Inferior parietal cortex (tissue), 1 donor: ENCODE data around the gene RPS6KA2.
A peak's percentile ranks its signal among the peaks of the same experiment; 100 is the strongest.
"Not testable (repeated sequence)": the region's sequence is repeated elsewhere in the genome, so short reads cannot be mapped to it uniquely, and the experiment has no call there.

Source experiments
- DNase-seq: peaks from one replicate; pipeline ENCODE4 v3.0.0-alpha.2; 2016; ENCODE audit errors: extremely low spot score

The RPS6KA2 gene

DNA sequence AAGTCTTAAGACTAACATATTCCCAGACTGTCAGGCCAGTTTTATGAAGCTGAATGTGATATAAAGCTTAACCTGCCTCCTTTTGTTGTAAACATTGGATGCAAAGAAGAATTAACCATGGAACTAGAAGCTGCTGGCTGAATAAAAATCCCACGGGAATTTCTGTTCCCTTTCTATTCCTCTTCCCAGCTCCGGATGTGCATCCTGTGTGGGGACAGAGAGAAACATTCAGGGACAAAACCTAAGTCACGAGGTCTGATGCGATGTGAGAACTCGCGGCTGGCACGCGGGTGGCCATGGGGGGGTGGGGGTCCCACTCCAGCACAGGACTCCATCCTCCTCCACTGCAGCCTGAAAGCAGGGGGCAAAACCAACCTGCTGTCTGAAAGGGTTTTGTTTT lies 72.7 kb downstream of the RPS6KA2 start:
- no peak for DNase-seq

DNA sequence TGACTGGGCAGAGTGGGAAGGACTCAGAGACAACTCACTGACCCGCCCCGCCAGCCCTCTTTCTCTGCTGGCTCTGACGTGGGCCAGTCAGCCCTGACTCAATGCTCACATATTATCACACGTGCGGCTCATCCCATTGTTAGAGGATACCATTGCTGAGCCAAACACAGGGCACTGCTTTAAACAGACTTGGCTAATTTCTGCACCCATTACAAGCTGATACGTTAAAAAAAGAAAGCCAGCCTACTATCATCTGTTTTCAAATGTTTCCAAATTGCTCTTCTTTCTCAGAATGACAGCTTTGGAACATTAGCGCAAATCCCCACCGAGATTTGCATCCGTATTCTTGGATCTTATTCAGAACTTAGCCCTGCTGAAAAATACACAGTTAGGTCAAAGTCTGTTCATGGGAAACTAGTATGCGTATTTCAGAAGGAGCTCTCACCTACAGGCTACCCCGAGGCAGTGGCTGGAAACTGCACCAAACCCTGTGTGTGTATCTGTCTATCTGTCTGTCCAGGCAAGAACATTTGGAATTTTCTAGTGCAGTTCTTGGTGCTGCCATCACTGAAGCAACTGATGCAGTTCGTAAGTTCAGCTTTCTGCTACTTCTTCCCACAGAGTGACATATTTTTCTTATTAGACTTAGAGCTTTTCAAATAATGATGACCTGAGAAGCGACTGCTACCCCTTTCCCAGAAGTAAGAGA lies 73.3 kb downstream of the RPS6KA2 start:
- DNase-seq, result peak; percentile 55

DNA sequence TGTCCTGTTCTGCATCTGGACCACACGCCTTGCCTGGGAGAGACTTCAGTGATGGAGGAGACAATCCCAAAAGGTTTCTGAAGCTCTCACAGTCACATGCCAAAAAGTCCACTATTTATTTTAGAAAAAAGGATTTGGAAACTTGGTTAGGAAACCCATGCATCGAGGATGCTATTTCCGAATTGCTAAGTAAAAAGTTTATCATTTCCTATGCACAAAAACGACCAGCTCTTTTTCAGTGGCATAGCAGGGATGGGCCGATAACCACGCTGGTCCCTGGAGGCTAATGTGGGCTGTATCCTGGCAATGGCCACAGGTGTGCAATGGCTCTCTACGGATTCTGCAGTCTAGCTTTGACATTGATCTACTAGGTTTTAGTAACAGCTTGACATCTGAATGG lies 74.5 kb downstream of the RPS6KA2 start:
- DNase-seq, result no peak

DNA sequence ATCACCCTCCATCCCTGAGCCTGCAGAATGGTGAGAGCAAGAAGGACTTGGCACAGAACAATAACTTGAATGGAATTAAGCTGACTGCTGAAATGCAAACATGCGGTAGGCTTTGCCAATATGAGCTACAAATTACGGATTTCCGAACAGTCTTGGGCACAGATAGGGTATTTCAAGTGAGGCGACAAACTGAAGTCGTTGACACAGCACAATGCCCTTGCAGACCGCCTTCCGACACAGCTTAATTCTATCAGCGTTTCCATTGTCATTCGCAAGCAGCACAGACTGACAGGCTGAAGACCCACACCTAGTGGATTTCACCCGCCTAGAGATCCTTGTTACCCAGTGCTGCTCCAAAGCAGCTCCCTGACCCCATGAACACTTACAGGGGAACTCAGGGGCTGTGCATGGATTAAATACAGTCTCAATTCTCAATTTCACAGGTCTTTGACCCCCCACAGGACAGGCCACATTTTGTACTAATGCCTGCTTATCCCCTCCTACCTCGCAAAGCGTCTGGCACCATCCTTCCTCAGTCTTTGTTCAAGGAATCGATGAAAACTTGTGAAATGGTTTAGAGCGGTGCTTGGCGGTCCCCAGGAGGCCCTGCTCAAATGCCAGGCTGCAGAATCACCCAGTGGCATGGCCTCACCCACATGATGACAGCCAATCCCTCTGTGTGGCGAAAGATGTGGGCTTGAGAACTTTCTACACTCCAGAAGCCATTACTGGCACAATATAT lies 75.1 kb downstream of the RPS6KA2 start:
- no peak for DNase-seq

DNA sequence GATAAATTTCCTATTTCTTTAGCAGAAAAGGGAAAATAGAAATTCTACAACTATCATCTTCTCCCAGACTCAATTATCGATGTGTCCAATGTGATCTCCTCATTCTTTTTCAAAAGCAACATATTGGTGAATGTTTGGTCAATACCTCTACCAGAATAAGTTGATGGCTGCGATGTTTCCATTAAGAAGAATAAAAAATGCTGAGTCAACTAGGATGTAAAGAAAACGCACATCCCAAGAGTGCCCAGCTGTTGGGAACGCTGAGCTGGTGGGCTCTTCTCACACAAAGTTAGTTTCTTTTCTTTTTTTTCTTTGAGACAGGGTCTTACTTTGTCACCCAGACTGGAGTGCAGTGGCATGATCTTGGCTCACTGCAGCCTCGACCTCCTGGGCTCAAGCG lies 80.4 kb downstream of the RPS6KA2 start:
- DNase-seq, result no peak

DNA sequence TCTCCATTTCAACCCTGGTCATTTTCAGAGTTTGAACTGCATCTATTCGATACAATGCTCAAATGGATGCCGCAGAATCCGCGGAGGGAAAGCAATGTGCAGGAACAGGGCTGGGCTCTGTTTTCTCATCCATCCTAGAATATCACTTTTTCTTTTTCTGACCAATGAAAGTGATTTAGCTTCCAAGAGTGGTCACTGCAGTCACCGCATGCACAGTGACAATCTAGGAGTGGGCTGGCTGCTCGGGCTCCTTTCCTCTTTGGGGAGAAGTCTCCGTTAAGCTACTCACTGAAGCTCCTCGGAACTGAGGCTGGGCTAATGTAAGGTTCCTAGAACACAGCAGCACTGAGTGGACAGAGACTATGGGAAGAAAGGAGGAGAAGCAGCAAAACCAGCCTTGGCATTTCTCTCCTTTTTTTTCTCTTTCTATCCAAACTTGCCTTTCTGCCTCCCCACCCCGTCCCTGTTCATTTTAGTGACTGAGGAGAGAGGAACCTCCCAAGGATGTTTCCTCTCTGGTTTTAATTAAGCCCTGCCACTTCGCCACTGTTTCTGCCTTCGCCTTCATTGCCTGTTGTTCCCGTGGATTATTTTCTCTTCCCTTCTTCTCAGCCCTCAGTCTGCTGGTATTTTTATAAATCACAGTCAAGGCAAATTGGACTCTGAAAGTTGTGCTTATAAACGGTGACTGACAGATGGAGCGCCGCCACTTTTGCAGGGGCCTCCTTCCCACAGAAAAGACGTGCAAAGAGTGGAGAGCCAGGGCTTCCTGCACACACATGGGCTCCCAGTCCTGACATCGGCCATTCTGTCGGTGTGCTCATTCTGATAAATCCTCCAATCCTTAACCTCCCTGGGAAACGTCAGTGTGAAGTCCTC lies 81.7 kb downstream of the RPS6KA2 start:
- DNase-seq, result no peak

DNA sequence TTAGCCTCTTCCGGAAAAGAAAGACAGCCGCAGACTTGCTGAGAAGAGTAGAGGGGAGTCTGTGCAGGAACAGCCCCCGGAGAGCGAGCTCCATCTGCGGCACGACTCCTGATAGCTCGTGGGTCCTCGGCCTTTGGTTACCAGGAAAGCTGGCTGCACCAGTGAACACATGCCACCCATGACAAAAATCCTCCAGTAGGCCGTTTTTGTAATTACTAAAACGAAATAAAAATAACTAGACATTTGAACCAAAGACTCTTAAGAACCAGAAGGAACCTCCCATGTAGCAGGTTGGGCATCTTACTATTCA lies 82.8 kb downstream of the RPS6KA2 start:
- no peak for DNase-seq

DNA sequence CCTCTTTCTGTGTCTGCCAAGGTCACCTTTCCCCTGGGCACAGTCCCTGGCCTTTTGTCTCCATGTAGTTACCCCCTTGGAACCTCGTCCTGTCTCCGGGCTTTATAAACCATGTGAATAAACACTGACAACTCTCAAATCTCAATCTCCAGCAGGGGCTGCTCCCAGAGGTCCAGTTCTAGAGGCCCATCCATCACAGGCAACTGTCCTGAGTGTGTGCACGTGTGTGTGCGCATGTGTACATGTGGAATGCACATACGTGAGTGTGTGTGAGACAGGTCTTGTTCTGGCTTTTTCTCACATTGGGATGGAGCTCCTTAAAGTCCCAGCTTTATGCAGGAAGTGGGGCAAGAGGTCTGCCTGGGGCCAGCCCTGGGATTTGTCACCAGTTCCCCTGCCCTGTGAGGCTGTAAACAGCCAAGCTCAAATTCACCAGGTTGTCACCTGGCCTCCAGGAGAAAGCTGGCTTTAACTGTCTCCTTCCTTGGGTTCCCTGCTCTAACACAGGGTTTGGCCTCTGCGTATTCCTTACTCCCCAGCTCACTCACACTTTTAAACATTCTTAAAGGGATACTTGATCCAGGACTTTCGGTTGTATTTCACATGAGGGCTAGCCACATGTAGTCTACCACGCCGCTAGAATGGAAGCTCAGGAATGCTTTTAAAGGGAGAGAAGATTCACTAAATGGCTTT lies 83.3 kb downstream of the RPS6KA2 start:
- DNase-seq, result no peak

DNA sequence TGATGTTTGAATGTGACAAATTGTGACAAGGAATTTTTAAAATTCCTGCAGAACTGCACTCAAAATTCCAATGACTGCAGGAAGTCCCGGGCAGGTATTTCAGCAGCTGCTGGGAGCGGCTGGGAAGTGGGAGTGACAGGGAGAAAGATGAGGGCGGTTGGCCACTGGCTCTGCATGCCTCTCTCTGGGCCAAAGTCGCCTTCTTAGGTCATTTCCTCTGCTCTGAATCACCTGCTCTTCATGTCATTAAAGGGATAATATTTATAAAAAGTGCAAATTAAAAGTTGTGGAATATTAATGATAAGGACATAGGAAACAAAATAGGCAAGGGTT lies 84.5 kb downstream of the RPS6KA2 start:
- no peak for DNase-seq

DNA sequence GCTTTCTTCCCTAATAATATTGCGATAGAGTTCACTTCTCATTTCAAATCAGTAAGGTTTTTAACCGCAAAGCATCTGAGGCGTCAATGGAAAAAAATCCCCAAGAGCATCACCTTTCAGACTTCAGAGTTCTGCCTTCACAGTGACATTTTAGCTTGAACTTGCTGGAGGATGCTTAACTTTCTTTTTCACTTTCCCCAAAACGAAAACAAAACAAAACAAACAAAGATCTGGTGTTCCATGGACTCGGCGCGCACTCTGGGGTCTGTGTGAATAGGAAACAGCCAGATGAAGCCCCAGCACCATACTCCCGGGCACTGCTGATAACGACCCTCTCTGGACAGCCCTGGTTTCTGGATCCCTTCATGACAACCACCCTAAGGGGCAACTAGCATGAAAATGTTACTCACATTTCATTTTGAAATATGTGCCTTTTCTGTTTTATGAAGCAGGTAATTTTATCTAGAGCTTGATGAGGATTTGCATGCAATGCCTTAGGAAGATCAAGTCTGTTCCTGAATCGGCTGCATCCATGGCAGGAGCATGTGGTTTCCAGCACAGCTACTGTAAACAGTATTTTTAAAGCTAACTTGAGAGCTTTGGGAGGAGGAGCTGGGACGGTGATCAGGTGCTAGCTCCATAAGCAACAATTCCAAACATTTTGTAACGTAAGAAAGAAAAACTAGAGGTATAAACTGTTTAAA lies 85.0 kb downstream of the RPS6KA2 start:
- no peak for DNase-seq

DNA sequence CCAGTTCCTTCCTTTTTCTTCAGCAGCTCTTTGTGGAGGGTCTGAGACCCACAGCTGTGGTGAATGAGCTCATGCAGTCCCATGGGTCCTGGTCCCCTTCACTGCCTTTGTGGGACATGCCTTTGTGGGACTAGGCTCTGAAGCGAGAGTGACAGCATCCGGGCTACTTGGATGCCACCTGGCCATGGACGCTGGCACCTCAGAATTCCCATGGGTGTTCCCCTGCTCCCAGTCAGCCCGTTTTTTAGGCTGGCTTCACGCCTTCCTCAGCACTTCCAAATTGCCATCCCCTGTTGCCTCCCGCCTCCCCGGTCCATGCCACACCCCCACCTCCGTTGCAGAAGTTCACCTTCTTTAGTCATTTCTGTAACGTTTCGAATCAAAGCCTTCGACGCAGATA lies 85.7 kb downstream of the RPS6KA2 start:
- no peak for DNase-seq

DNA sequence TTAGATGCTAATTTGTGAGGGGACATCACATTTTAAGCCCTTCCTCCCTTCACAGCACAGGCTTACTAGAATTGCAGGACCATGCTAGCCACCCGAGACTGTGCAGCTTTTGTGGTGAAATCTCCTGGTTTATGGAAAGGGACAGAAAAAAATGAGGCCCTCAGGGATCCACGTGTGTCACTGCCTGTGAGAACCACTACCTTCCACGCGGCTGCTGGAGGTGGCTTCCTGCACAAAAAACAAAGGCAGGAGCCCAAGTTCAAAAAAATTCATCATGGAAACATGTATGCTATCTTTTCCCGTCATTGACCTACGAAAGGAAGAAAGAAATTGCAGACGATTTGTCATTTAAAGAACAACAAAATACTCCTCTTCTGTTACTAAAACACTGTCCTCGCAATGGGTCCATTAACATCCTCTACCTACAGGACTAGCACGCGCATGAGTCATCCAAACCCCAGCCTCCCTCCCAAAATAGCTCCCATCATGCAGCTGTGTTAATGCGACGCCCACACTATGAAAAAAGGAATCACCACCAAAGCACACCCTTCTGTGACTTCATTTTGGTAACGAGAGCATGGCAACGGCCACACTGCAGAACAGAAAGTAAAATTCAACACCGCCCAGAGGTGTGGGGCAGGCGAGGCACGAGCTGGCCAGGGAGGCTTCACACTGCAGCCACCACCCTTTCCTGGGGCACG lies 86.3 kb downstream of the RPS6KA2 start:
- DNase-seq, result peak; percentile 55

DNA sequence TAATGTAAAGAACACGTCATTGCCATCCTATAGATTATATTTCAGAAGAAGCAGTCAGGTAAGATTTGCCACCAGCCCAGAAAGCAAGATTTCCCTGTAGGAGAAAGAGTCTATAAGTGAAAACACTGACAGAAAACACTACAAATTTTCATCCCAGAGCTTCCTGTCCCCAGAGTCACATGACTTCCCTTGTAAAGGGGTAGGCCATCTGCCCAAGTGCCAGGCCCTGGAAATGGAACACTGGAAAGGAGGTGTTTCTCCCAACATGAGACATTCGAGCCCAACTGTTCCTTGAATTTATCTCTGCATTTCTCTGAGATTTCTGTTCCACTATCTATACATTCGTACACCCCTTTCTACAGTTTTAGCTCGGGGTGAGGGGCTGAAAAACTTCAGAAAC lies 87.5 kb downstream of the RPS6KA2 start:
- no peak for DNase-seq

DNA sequence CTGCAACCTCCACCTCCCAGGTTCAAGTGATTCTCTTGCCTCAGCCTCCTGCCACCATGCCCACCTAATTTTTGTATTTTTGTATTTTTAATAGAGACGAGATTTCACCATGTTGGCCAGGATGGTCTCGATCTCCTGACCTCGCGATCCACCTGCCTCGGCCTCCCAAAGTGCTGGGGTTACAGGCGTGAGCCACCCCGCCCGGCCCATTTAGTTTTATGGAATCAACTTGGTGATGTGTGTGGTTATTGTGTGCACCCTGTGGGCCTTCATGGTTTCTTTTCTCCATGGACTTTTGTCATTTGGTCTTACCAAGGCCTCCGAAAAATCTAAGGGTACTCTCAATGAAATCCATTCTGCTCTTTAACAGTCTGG lies 88.1 kb downstream of the RPS6KA2 start:
- not testable (repeated sequence) for DNase-seq

DNA sequence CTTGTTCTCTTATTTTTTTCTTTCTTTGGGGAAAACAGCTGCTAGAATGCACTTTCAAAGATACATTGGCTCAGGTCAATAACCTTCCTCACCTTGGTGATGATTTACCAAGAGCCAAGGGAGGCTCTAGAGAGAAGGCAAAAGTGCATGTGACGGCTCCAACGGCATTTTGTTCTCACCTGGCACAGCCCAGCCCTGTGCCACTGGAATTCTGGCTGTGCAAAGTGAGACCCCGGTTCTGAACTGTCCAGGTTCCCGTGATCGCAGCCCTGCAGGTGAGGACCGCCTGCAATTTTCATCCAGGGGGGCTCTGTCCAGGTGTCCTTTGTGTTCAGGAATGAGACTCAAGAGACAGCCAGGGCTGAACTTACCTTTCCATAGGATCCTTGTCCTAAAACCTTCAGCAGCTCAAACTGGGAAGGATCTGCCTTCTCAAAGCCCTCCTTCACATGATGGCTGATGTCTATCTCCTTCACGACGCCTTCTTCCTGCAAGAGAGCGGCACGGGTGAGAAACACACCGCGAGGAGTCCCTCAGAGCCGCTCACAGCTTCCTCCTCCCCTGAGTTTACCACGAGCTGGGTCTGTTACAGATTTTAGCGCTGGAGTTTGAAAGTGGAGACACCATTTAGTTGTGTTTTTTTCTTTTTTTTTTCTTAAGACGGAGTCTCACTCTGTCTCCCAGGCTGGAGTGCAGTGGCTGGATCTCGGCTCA lies 88.6 kb downstream of the RPS6KA2 start:
- DNase-seq, result no peak

DNA sequence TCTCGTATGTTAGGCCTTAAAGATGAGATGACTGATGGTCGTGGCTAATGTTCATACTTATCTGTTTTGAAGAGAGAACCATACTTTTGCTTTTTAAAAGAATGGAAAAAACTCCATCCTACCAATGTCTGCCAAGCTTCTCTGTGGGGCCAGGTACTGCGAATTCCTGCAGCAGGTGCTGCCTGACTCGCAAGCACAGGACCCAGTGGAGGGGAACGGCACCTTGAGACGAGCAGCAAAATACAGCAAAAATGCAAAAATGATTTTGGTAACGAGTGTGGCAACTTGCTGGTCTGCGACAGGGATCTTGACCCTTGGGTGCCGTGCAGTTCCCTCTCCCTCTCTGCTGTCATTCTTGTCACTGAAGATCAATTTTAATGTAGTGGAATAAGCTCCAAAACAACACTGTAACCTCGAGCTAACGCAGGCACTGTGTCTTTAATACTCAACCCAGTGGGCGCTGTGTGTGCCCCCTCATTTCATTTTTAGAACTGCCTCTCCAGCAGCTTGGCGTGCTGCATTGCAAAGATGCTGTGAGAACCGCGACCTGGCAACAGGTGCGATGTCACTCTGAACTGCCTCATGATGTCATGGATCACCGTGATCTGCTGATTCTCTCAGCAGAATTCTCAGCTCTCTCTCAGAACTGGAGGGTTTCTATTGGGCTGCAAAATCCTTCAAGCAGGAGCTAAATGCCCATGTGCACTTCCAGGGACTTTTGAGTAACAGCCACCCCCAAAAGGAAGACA lies 92.2 kb downstream of the RPS6KA2 start:
- no peak for DNase-seq

DNA sequence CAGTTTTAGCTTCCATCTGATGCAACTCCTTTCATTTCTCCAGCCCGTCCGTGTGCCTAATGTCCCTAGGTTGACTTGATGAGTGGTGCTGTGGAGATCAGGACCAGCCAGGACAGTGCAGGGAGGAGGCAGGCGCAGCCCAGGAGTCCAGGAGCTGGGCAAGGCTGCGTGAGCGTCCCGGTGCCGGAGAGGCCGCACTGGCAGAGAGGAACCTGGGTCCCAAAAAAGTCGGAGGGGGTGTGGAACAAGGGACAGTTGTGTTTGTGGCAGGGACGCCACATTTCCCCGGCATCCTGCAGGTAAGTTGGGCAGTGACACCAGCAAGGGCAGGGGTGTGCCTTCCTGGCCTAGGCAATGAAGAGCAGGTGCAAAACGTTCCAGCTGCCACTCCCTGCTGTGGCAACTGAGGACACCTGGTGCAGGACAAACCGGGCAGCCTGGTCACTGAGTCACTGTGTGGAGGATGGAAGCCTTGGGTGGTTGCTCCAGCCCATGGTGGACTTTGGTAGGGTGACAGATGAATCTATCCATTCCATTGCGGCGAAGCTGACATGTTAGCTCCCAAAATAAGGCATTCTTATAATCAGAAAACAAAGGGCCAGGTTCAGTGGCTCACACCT lies 93.7 kb downstream of the RPS6KA2 start:
- no peak for DNase-seq

DNA sequence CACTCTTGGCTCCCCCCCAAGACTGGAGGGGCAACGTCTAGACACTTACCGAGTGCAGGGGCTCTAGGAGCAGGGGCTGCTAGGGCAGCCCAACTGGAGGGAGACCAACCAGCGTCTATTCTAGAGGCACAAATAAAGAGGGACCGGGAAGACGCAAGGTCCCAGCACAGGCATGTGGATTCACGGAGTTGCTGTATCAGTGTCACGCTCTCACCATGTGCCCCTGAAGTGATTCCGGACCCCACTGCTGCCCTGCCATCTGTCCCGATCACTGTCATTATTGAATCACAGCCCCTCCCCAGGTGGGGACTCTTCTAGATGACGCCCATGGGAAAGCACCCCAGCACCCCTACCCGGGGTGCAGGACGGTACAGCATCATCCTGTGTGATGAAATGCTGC lies 94.7 kb downstream of the RPS6KA2 start:
- DNase-seq, result no peak
